ENCODE results near the gene SLC25A12. TPM values are rescaled to one million over a fixed set of nuclear protein-coding genes. Genes with fewer than 3 reads are reported as not detected.
"Not testable (repeated sequence)": the region's sequence is repeated elsewhere in the genome, so short reads cannot be mapped to it uniquely, and the experiment has no call there.

Gene SLC25A12
- total RNA-seq (2014; rRNA removed; shearing (Covaris generic)) = 25.1 and 32.3 TPM in 2 replicates

GRCh38 chr2:171893824-171894611 lies at the start of gene SLC25A12:
Gene SLC25A12 (minus strand): TSS chr2:171894244. CDS start chr2:171894214, 30 bp downstream.
- DNase-seq (ENCODE audit: low read depth) = peak; percentile 77

- no peak for DNase-seq (ENCODE audit: low read depth)
Observed at GRCh38 chr2:171941316-171941699, 47.3 kb upstream of the SLC25A12 start.

- DNase-seq (ENCODE audit: low read depth) = no peak
Observed at GRCh38 chr2:171939743-171940071, 45.7 kb upstream of the SLC25A12 start.

GRCh38 chr2:171939058-171939742 lies 45.2 kb upstream of the SLC25A12 start:
- no peak for DNase-seq (ENCODE audit: low read depth)

- DNase-seq (ENCODE audit: low read depth) = no peak
Observed at GRCh38 chr2:171930385-171930784, 36.3 kb upstream of the SLC25A12 start.

- DNase-seq (ENCODE audit: low read depth) = no peak
Observed at GRCh38 chr2:171924170-171924942, 30.3 kb upstream of the SLC25A12 start.

GRCh38 chr2:171923206-171923605 lies 29.2 kb upstream of the SLC25A12 start:
- DNase-seq (ENCODE audit: low read depth) = peak; percentile 64

- peak; percentile 94 for DNase-seq (ENCODE audit: low read depth)
Observed at GRCh38 chr2:171922230-171923022, 28.4 kb upstream of the SLC25A12 start, which contains the start of gene HAT1. Gene HAT1 (plus strand): TSS chr2:171922461. CDS start chr2:171922501, 40 bp downstream.

GRCh38 chr2:171921970-171922229 lies 27.9 kb upstream of the SLC25A12 start:
- no peak for DNase-seq (ENCODE audit: low read depth)

GRCh38 chr2:171919453-171919852 lies 25.4 kb upstream of the SLC25A12 start:
- no peak for DNase-seq (ENCODE audit: low read depth)

GRCh38 chr2:171913517-171913916 lies 19.5 kb upstream of the SLC25A12 start:
- DNase-seq (ENCODE audit: low read depth) = no peak

GRCh38 chr2:171910494-171910893 lies 16.4 kb upstream of the SLC25A12 start:
- no peak for DNase-seq (ENCODE audit: low read depth)

- DNase-seq (ENCODE audit: low read depth) = no peak
Observed at GRCh38 chr2:171909266-171909665, 15.2 kb upstream of the SLC25A12 start.

- DNase-seq (ENCODE audit: low read depth) = no peak
Observed at GRCh38 chr2:171908235-171908634, 14.2 kb upstream of the SLC25A12 start.

GRCh38 chr2:171902840-171903420 lies 8.9 kb upstream of the SLC25A12 start:
- DNase-seq (ENCODE audit: low read depth) = no peak

- DNase-seq (ENCODE audit: low read depth) = not testable (repeated sequence)
Observed at GRCh38 chr2:171899623-171900282, 5.7 kb upstream of the SLC25A12 start.

GRCh38 chr2:171895786-171896185 lies 1.7 kb upstream of the SLC25A12 start:
- no peak for DNase-seq (ENCODE audit: low read depth)

GRCh38 chr2:171894612-171894947 lies 536 bp upstream of the SLC25A12 start:
- DNase-seq (ENCODE audit: low read depth) = no peak

GRCh38 chr2:171893196-171893823 lies 734 bp downstream of the SLC25A12 start:
- peak; percentile 18 for DNase-seq (ENCODE audit: low read depth)

- DNase-seq (ENCODE audit: low read depth) = no peak
Observed at GRCh38 chr2:171889808-171890207, 4.2 kb downstream of the SLC25A12 start.

GRCh38 chr2:171889333-171889732 lies 4.7 kb downstream of the SLC25A12 start:
- DNase-seq (ENCODE audit: low read depth) = no peak

Measured in M059J (cell line).